OCI-LY1 (cell line): Measurements from ENCODE around the gene CBX7.

Experiments used
- CTCF ChIP-seq: fragments of 200-600 bp; sonication (generic), shearing (Covaris generic); IDR thresholded peaks from 2 replicates; pipeline ENCODE4 v1.5.1; 2017; ENCODE audit warnings: mild to moderate bottlenecking, antibody characterized with exemption, low read length, moderate library complexity, mixed read lengths
- EZH2 ChIP-seq: fragments of 200-600 bp; sonication (generic), shearing (Covaris generic); IDR thresholded peaks from 2 replicates; pipeline ENCODE4 v1.8.0; 2017; ENCODE audit warnings: borderline replicate concordance, mixed run types, mild to moderate bottlenecking, antibody characterized with exemption, low read length, moderate library complexity, mixed read lengths

GRCh38 chr22:39132871-39133524 is 19.5 kb downstream of the CBX7 start:
- no peak for TF ChIP-seq CTCF
- no peak for TF ChIP-seq EZH2
